Uterus (tissue), 2 donors: ENCODE data around the gene STX19.

Experiments
- CTCF ChIP-seq, 4 experiments: fragments of 200-600 bp in 2 of 4; fragments of 450-650 bp in 2 of 4; sonication (generic) in 2 of 4; IDR thresholded peaks; one replicate each; pipeline ENCODE4 v1.5.1; 2016 to 2019; ENCODE audit warnings: antibody characterized with exemption in 4 of 4, mild to moderate bottlenecking in 2 of 4, moderate library complexity in 1 of 4
- POLR2A ChIP-seq, 2 donors: fragments of 450-650 bp; IDR thresholded peaks; one replicate each; pipeline ENCODE4 v1.6.1; 2016; ENCODE audit warnings: antibody characterized with exemption in 2 of 2, mild to moderate bottlenecking in 1 of 2, moderate library complexity in 1 of 2

- TF ChIP-seq POLR2A (IDR thresholded peaks at IDR 0.05), result no peak
- no peak for TF ChIP-seq CTCF (IDR thresholded peaks at IDR 0.05)
Measured at GRCh38 chr3:94015025-94015424, 13.4 kb downstream of the STX19 start.
